ENCODE data around the gene NR5A1.

The NR5A1 gene

GRCh38 chr9:124479947-124480620 is 27.1 kb downstream of the NR5A1 start:
- no peak for DNase-seq

GRCh38 chr9:124479371-124479770 is 27.8 kb downstream of the NR5A1 start:
- DNase-seq: no peak

GRCh38 chr9:124478354-124478753 is 28.8 kb downstream of the NR5A1 start:
- no peak for DNase-seq

- DNase-seq: no peak
Observed at GRCh38 chr9:124477648-124478285, 29.4 kb downstream of the NR5A1 start.

- DNase-seq: no peak
Observed at GRCh38 chr9:124477211-124477647, 30.0 kb downstream of the NR5A1 start.

GRCh38 chr9:124475868-124476690 is 31.1 kb downstream of the NR5A1 start:
- DNase-seq: no peak

- DNase-seq: no peak
Observed at GRCh38 chr9:124475158-124475867, 31.9 kb downstream of the NR5A1 start.

- no peak for DNase-seq
Observed at GRCh38 chr9:124474151-124474550, 33.0 kb downstream of the NR5A1 start.

GRCh38 chr9:124473310-124473709 is 33.9 kb downstream of the NR5A1 start:
- no peak for DNase-seq

- DNase-seq: no peak
Observed at GRCh38 chr9:124472770-124473169, 34.4 kb downstream of the NR5A1 start.

GRCh38 chr9:124471761-124472160 is 35.4 kb downstream of the NR5A1 start:
- DNase-seq: no peak

GRCh38 chr9:124470726-124471125 is 36.5 kb downstream of the NR5A1 start:
- no peak for DNase-seq

- DNase-seq: no peak
Observed at GRCh38 chr9:124470306-124470705, 36.9 kb downstream of the NR5A1 start.

GRCh38 chr9:124469011-124469832 is 38.0 kb downstream of the NR5A1 start:
- no peak for DNase-seq

- DNase-seq: no peak
Observed at GRCh38 chr9:124468061-124468740, 39.0 kb downstream of the NR5A1 start.

- no peak for DNase-seq
Observed at GRCh38 chr9:124467410-124468060, 39.7 kb downstream of the NR5A1 start.

- no peak for DNase-seq
Observed at GRCh38 chr9:124465736-124466135, 41.5 kb downstream of the NR5A1 start.

- DNase-seq: no peak
Observed at GRCh38 chr9:124462739-124463138, 44.5 kb downstream of the NR5A1 start.

GRCh38 chr9:124458441-124458840 is 48.8 kb downstream of the NR5A1 start:
- no peak for DNase-seq

- DNase-seq: no peak
Observed at GRCh38 chr9:124457887-124458431, 49.2 kb downstream of the NR5A1 start.

Data from effector CD4-positive, alpha-beta T cell (primary cell).